Nucleus accumbens (tissue), 56 donors: Measurements from ENCODE around the gene RIN3.
"Not testable (repeated sequence)": the region's sequence is repeated elsewhere in the genome, so short reads cannot be mapped to it uniquely, and the experiment has no call there.

ENCODE experiments used
- DNase-seq, 56 donors: peaks; one replicate each; lab custom pipeline; 2025; lab: John Stamatoyannopoulos, UW

Gene RIN3

DNA sequence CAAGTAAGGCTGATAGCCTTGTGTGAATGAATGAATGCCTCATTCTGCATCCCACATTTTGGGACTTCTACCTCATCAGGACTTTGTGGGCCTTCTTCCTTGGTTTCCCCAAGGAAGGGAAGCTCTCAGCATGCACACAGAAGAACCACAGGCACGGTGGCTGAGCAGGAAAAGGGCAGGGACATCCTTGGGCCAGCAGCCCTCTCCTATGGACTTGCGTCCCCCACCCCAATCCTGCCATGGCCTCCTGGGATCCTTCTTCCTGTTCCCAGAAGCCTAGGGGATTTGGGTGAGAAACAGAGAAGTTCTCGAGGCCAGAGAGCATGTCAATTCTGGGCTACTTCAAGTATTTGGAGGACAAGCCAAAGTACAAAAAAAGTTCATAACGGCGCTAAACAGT is 165.2 kb downstream of the RIN3 start:
- DNase-seq = no peak

DNA sequence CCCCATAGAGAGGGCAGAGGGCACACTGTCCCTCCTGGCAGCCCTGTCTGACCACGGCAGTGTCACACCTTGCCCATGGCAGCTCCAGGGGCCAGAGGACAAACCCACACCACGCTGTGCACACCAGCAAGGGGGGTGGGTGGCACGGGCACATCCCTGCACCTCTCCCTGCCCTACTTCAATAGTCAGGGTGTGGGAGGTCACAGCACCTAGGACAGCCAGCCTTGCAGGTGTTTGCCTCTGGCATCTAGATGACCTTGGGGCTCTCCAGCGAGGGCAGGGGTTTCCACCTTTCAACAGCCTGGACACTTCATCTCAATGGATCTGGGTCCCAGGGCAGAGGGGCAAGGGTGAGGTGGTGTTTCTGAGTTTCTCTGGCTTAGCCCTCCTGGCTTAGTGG is 165.7 kb downstream of the RIN3 start:
- DNase-seq = no peak

DNA sequence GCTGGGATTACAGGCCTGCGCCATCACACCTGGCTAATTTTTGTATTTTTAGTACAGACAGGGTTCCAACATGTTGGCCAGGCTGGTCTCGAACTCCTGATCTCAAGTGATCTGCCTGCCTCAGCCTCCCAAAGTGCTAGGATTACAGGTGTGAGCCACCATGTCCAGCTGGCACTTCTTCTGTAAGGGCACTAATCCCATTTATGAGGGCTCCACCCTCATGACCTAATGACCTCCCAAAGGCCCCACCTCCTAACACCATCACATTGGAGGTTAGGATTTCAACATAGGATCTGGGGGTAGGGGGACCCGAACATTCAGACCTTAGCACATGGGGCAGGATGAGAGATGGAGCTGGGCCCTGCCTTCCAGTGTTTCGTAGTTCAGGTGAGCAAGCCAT is 166.7 kb downstream of the RIN3 start:
- DNase-seq = not testable (repeated sequence)

DNA sequence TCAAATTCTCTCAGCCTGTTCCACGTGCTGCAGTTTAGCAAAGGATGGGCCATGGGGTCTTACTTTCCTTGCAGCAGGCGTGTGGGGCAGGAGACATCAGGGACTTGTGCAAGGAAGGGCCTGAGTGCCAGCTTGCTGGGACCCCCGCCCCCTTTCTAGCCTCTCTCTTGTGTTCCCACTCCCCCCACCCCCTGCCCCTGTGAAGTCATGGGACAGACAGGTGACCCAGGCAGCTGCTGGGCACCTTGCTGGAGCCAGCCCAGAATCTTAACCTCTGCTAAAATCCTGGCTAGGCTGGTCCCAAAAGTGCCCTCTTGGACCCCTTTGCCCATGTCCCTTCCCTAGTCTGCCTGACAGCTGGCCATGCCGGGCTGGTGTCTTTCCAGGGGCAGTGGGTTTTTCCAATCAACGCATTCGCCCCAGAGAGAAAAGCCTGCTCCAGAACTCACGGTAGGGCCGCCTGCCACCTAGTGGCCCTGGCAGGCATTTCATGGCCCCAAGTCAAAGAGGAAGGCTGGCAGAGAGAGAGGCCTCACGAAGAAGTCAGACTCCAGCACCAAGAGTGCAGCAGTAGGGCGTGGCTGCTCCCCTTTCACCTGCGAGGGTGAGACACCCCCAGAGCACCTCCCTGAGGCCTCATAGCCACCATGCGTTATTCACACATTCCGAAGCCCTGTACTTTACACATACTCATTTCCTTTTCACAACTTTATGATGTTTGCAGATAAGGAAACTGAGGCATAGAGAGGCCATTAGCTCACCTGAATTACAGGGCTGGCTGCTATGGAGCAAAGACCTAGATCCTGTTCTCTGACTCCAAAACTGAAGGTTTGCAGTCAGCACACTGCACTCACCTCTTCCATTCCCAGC is 167.4 kb downstream of the RIN3 start:
- peak in 26 of 56 donors; percentile 4 to 77 (median 39) for DNase-seq

DNA sequence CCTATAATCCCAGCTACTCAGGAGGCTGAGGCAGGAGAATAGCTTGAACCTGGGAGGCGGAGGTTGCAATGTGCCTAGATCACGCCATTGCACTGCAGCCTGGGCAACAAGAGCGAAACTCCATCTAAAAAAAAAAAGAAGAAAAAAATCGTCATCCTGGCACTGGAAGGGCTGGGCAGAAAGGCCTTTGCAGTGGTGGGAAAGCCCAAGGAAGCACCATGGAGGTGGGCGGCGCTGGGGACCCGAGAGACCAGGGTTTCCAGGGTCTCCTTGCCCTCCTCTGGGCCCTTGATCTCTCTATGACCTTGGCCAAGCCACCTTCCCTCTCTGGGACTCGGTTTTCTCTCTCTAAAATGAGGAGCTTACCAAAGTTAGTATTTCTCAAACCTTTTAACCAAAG is 169.5 kb downstream of the RIN3 start:
- no peak for DNase-seq

DNA sequence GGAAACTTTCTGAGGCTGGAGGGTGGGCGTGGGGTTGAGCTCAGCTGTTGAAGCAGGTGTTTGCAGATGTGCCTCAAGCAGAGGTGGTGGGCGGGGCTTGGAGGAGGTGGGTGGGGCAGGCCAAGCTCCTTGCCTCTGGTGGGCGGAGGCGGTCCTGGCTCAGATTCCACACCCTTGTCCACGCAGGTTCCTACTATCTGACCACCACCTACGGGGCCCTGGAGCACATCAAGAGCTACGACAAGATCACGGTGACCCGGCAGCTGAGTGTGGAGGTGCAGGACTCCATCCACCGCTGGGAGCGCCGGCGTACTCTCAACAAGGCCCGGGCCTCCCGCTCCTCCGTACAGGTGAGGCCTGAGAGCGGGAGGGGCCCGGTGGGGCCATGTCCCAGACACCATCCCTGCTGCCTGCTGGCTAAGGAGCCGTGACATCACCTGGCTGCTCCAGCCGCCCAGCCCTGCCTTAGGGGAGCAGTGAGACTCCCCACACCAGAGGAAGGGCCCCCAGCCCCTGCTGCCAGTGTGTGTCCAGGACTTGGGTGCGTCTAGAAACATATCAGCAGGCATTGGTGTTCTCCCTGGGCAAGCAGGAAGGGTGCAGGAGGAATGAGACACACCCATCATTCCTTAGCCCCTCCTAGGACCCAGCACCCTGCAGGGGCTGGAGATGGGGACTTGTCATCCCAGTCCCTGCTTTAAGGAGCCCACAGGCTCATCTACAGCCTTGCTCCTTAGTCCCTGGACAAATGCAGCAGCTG is 171.4 kb downstream of the RIN3 start:
- no peak for DNase-seq

DNA sequence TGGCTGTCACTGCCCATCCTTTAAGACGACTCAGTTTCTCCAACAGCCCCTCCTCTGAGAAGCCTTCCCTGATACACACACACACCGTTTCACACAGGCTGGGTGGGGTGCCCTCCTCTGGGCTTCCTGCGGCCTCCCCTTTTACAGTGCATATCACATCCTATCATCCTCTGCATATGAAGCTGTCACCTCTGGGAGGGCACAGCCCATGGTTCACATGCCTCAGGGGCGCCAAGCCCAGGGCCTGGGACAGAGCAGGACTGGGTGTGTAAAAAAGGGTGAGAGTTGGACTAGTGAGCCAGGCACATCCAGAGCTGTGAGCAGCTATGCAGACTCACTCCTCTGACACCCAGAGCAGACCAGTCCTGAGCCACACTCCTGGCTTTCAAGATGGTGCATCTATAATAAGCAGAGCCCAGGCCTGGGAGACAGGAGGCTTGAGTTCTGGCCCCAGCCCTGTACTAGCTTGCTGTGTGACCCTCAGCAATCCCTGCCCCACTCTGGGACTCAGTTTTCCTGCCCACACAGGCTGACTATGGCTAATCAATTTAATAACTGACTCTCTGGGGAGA is 172.3 kb downstream of the RIN3 start:
- DNase-seq = no peak

DNA sequence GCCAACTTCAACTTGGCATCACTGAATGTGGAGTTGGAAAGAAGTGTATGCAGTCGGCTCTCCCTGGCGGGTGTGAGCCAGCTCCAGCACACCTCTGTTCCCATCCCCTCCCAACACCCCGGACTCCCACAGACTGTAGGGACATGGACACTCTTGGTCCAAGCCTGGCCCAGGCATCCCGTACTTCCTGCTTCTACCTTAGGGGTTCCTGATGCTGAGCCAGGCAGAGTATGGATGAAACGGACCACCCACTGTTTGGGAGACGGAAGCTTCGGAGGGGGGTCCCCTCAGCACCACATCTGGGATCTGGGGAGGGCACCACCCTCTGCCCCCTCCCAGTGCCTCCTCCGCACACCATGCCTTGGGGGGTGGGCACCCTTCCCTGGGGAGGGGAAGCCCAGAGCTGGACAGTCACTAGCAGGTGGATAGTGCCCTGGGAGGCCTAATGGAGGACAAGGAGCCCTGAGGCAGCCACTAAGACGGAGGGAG is 172.9 kb downstream of the RIN3 start:
- no peak for DNase-seq

DNA sequence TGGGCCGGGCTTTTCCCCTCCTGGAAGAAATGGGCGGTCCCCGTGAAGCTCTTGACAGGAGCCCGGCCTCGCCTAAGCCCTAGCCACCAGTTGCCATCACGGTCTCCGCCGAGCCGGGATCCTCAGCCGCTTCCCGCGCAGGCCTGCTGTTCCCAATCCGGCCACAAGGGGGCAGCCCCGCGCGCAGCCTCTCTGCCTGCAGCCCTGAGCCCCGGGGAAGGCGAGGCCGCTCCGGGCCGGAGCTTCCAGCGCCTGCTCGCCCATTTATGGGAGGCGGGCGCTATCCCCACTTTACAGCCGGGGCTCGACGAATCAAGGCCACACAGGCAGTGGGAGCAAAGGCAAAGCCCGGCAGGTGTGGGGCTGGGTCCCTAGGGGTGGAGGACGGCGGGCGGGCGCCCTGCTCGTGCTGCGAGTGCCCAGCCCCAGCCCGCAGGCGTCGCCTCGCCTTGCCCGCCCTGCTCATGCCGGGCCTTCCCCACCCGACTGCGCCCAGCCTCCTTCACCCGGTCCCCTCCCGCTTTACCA is 173.4 kb downstream of the RIN3 start:
- peak in 47 of 56 donors; percentile 14 to 82 (median 54) for DNase-seq

DNA sequence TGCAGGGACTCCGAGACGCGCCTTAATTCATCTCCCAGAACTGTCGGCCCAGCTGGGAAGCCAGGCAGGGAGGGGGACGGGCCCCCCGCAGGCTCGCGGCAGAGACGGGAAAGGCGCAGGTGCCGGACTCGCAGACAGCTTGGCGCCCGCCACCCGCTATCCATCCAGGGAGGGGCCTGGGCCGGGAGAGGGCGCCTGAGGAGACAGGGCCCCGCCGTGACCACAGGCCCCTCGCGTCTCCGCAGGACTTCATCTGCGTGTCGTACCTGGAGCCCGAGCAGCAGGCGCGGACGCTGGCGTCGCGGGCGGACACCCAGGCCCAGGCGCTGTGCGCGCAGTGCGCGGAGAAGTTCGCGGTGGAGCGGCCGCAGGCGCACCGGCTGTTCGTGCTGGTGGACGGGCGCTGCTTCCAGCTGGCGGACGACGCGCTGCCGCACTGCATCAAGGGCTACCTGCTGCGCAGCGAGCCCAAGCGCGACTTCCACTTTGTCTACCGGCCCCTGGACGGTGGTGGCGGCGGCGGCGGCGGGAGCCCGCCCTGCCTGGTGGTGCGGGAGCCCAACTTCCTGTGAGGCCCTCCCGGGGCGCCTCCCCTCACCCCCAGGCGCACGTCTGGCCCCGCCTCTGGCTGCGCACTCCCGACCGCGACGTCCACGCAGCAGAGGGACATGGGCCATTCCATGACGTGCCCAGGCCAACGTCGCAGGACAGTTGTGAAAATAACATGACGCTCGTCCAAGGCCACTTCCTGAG is 174.3 kb downstream of the RIN3 start:
- DNase-seq = peak in 1 of 56 donors; percentile 19

DNA sequence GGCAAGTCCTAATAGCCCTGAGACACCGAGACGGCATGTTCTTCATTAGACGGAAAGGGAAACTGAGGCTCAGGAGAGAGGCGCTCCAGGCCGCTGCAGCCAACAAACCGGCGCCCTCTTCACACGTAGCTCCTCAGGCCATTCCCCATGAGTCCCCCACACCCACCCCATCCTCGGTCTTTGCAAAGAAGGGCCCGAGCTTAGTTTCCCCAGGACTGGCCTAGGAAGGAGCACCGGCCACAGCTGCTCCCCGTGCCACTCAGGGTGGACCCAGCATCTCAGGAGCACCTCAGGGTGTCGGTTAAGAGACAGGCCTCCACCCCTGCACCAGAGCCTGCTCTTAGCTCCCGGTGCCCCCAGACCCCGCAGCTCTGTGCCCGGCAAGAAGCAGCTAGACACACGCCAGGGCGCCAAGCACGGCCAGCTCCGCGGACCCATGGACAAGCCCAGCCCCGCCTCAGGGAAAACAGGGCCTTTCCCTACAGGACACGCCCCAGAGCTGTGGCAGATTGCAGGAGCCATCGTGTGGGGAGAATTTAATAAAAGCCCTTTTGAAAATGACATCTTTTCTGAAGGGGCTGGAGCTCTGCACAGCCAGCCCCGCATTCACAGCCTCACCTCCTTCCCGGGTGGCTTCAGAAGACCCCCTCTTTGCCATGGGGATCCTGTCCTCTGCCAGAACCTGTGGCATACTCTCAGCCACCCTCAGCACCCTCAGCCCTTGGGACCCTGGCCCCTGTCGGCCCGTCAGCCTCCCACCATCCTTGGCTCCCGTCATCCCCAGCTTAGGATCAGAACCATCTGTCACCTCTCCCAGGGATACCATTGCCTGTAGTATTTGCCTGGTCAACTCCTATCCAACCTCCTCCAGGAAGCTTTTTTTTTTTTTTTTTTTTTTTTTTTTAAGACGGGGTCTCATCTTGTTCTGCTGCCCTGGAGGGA is 175.1 kb downstream of the RIN3 start:
- no peak for DNase-seq

DNA sequence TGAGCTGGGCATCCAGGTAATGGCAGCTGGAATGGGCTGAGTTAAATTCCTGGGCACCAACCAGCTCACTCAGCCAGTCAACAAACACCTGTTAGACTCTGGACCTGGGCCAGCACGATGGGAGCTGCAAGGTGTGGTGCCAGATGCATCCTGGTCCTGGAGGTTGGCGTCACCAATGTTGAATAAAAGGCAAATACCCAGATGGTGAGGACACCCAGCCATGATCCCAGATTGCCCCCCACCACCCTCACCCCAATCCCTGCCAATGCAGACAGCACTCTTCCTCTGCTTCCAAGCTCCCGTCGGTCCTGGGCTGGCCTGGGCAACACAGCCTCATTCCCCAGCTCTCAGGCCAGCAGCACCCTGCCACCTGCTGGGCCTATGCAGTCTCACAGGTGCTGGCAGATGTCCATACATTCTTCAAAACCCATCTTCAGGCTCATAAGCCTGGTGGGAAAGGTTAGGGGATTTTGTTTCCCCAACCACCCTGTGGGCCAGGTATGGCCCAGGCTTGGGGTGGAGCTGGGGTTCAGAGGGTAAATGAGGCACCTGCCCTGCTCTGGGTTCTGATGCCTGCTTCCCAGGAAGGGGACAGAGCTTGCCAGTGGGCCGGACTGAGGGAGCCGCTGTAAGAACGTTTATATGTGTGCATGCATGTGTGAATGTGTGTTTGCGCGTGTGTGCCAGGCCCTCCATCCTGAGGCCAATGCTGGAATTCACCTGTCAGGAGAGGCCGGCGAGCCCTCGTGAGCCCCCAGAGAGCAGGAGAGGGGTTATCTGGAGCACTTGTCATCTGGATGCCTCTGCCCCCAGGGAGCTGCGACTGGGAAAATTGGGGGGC is 176.8 kb downstream of the RIN3 start:
- no peak for DNase-seq

DNA sequence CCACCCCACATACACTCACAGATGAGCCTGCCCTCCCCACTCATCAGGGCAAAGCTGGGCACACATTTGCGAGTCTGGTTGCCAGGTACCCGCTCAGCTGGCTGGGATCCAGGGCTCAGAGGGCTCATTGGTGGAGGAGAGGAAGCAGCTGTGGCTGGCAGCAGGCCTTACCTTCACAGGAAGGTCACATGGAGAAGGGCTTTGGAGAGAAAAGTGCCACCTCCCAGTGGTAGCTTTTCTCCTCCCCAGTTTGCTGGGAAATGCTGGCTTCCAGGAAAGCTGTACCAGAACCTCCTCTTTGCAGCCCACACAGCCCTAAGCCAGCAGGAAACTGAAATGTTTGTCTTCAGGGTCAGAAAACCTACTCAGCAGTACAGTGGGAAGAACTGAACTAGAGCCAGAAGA is 179.2 kb downstream of the RIN3 start:
- peak in 14 of 56 donors; percentile 6 to 69 (median 28) for DNase-seq

DNA sequence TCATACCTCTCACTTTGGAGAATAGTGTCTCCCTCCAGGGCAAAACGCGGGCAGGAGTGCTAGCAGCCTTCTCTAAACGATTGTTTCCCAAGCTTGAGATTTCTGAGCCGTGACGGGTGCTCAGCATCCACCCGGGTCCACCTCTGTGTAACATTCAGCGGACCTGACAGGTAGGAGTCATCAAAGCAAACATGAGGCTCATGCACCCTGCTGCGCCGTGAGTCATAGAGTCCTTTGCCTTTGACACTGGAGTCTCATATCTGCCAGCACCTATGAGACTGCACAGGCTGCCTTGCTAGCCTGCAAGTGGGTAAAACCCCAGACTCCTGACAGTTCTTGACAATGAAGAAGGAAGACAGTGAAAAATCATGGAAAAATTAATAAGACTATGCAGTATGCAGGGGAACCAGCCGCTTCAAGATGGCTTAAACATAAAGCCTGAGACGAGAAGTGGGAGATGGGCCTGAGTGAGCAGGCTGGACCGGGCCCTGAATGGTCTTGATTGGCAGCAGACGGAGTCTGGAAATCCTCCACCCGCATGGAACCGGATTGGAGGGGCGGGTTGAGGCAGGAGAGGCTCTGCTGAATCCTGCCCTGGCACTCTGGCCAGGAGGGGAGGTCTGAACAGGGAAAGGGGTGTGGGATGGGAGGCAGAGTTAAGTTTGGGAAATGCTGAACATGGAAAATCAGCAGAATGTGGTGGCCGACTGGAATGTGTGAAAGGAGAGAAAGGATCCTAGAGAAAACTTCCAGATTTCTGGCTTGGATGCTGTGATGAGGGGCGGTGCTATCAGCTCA is 180.6 kb downstream of the RIN3 start:
- no peak for DNase-seq

DNA sequence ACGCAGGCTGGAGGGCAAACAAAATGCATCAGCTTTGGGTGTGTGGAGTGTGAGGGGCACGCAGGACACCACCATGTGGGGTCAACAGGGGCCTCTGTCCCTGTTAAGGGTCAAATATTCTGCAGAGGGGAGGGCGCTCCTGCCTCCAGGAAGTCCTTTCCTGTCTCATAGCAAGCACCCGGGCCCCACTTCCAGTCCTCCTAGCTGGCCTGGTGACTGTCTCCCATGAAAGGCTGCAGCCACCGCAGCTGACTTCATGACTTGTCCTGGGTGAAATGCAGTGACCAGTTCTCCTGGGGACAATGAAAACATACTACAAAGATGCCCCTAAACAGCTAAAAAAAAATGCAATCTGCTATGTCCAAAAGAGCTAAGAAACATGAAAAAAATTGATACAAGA is 181.2 kb downstream of the RIN3 start:
- DNase-seq = no peak

DNA sequence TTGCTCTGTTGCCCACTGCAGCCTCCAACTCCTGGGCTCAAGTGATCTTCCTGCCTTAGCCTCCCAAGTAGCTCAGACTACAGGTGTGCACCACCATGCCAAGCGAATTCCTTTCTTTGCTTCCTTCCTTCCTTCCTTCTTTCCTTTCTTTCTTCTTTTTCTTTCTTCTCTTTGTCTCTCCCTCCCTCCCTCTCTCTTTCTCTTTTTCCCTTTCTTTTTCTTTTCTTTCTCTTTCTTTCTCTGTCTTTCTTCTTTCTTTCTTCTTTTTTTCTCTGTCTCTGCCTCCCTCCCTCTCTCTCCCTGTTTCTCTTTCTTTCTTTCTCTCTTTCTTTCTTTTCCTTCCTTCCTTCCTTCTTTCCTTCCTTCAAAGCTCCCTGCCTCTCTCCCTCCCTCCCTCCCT is 182.0 kb downstream of the RIN3 start:
- no peak for DNase-seq

DNA sequence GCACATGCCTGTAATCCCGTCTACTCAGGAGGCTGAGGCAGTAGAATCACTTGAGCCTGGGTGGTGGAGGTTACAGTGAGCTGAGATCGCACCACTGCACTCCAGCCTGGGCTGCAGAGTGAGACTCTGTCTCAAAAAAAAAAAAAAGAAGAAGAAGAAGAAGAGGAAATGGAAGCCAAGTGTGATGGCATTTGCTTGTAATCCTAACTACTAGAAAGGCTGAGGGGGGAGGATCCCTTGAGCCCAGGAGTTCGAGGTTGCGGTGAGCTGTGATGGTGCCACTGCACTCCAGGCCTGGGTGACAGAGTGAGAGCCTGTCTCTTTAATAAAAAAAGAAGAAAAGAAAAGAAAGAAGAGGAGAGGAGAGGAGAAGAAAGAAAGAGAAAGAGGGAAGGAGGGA is 182.8 kb downstream of the RIN3 start:
- no peak for DNase-seq
